Hepatocyte (in vitro differentiated cells): Measurements from ENCODE around the gene ALG12. TPM values are rescaled to one million over a fixed set of nuclear protein-coding genes. Genes with fewer than 3 reads are reported as not detected.

ENCODE experiments used
- DNase-seq: peaks from one replicate; pipeline ENCODE4 v3.0.0-alpha.2; 2016; ENCODE audit warnings: low spot score
- H2AFZ ChIP-seq: fragments of 200-600 bp; sonication (generic); 2 replicates; pipeline ENCODE4 v1.6.0; 2016; ENCODE audit warnings: antibody characterized with exemption, mild to moderate bottlenecking
- H3K27ac ChIP-seq: fragments of 200-600 bp; sonication (generic); 2 replicates; pipeline ENCODE4 v1.5.1; 2016; ENCODE audit warnings: mild to moderate bottlenecking
- H3K27me3 ChIP-seq: fragments of 200-600 bp; sonication (generic); 2 replicates; pipeline ENCODE4 v1.6.1; 2016
- H3K36me3 ChIP-seq: fragments of 200-600 bp; sonication (generic); replicated peaks from 2 replicates; pipeline ENCODE4 v1.5.1; 2016; ENCODE audit warnings: low read depth; ENCODE audit not compliant: insufficient read depth
- H3K4me1 ChIP-seq: fragments of 200-600 bp; sonication (generic); 2 replicates; pipeline ENCODE4 v1.5.1; 2016; ENCODE audit warnings: mild to moderate bottlenecking, moderate library complexity; ENCODE audit not compliant: insufficient read depth
- H3K4me2 ChIP-seq: fragments of 200-600 bp; sonication (generic); 2 replicates; pipeline ENCODE4 v1.6.0; 2016
- H3K4me3 ChIP-seq: fragments of 200-600 bp; sonication (generic); 2 replicates; pipeline ENCODE4 v1.5.1; 2016; ENCODE audit warnings: mild to moderate bottlenecking
- H3K79me2 ChIP-seq: fragments of 200-600 bp; sonication (generic); 2 replicates; pipeline ENCODE4 v1.6.0; 2017; ENCODE audit warnings: mild to moderate bottlenecking
- H3K9me2 ChIP-seq: fragments of 200-600 bp; sonication (generic); replicated peaks from 2 replicates; pipeline ENCODE4 v1.6.0; 2017; ENCODE audit warnings: mild to moderate bottlenecking; ENCODE audit not compliant: insufficient read depth
- H3K9me3 ChIP-seq: fragments of 200-600 bp; sonication (generic); 2 replicates; pipeline ENCODE4 v1.5.1; 2016; ENCODE audit warnings: low read depth, mild to moderate bottlenecking
- H4K20me1 ChIP-seq: fragments of 200-600 bp; sonication (generic); 2 replicates; pipeline ENCODE4 v1.6.0; 2016; ENCODE audit warnings: mild to moderate bottlenecking; ENCODE audit not compliant: insufficient read depth, poor library complexity, severe bottlenecking
- EZH2 ChIP-seq: fragments of 200-600 bp; sonication (generic); IDR thresholded peaks from 2 replicates; pipeline ENCODE4 v1.6.1; 2016; ENCODE audit warnings: antibody characterized with exemption, mild to moderate bottlenecking, borderline replicate concordance
- EZH2phosphoT487 ChIP-seq: fragments of 200-600 bp; sonication (generic); IDR thresholded peaks from one replicate; pipeline ENCODE4 v1.6.1; 2018; ENCODE audit warnings: antibody characterized with exemption, mild to moderate bottlenecking, low read depth, moderate library complexity; ENCODE audit not compliant: unreplicated experiment, severe bottlenecking
- WGBS: methylation state at CpG from one replicate; pipeline ENCODE4 v1.1.6; 2016; ENCODE audit warnings: low lambda C conversion rate; ENCODE audit errors: missing lambda C conversion rate; 5-methylcytosine and 5-hydroxymethylcytosine counted together
- polyA plus RNA-seq: library from polyadenylated mRNA; unstranded; fragments of >200 nt; fragmentation: Nextera tagmentation; extraction: Ambion mirVana; gene quantifications from 2 replicates; pipeline ENCODE4 v1.2.1, GENCODE V29; 2016
- total RNA-seq: library from RNA; depleted of rRNA; stranded (reverse); fragments of >200 nt; gene quantifications from 2 replicates; pipeline ENCODE4 v1.2.3, GENCODE V29; 2014
- TF ChIP-seq, protein P1 (sequence below): fragments of 200-600 bp; sonication (generic); IDR thresholded peaks from 2 replicates; pipeline ENCODE4 v1.5.1; 2016; ENCODE audit warnings: antibody characterized with exemption, mild to moderate bottlenecking; ENCODE audit not compliant: poor library complexity

Gene ALG12
- total and polyA plus RNA-seq, 2 experiments from 2014 or later = 30.8 to 69.6 TPM

DNA sequence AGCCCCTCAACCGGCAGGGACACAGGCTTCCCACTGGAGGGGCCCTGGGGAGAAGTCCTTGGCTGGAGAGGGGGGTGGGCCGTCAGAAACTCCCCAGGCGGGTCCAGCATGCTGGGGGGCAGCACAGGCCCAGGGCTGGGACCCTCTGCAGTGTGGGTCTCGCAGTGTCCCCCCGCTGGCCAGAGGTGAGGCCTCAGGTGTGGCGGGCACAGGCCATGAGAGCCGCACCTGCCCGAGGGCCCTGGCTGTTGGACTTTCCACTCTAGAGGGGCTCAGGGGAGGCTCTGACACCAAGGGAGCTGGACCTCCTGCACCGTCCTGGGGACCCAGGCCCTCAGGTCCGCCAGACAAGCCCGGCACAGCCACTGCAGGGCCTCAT lies 31.7 kb upstream of the ALG12 start:
- no peak for DNase-seq

DNA sequence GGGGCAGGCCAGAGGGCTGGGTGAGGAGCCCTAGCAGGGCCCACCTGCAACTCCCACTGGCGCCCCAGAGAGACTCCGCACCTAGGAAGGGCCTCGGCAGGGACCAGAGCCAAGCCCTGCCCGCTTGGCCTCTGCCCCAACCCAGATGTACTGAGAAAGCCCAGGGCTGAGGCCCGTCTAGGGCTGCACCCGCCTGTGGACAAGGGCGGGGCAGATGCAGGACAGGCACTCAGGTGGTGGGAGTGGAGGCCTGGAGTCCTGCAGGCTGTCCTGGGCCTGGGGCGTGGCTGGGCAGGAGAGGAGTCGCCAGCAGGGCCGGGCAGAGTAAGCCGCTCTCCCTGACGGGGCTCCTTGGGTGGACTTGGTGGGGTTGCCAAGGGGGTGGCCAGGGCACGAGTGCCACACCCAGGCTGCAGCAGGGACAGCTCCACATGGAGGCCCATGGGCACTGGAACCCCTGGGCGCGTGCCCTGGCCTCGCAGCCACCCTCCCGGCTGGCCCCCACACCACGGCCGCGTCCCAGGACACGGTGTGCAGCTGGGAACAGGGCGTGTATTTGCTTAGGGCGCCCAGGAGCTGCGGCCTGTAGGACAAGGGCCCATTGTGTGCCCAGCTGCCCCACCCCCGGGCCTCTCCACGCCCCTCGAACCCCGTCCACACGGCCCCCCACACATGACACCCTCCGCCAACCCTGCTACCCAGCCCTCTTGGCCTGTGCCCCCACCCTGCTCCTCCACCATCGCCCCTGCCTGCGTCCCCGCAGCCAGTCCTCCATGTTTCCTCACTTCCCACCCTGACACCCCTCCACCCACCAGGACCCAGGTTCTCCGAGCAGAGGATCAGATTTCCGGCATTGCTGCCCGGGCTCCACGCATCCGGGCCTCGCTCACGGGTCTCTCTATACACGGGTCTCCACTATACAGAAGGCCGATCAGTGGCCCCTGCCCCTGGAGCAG lies 31.0 kb upstream of the ALG12 start:
- Histone ChIP-seq H3K9me2 (no peaks in the 10 kb centered on the region), H3K4me3 (no peak overlapping the region), H3K9me3 (no peaks in the 10 kb centered on the region), H3K27me3 (no peaks in the 10 kb centered on the region), H3K4me2 (peak overlapping the region; percentile 65), H3K79me2 (no peaks in the 10 kb centered on the region), H3K4me1 (peaks cover 64% of the 10 kb centered on the region), H3K36me3 (no peaks in the 10 kb centered on the region), H2AFZ (no peak overlapping the region), H4K20me1 (no peaks in the 10 kb centered on the region), H3K27ac (peak overlapping the region; percentile 100)
- peak; percentile 84 for DNase-seq
- no peak for TF ChIP-seq EZH2phosphoT487
- TF ChIP-seq EZH2 = no peak
- 82% methylated on average over 28 of the region's 42 CpGs for WGBS

More for the DNA sequence above, 31.7 kb upstream of the ALG12 start:
- H3K4me1 ChIP-seq = peaks cover 66% of the 10 kb centered on the region
- peak overlapping the region; percentile 100 for H3K27ac ChIP-seq
- no peaks in the 10 kb centered on the region for H4K20me1 ChIP-seq
- 82% methylated on average over 10 of the region's 11 CpGs for WGBS
- H3K36me3 ChIP-seq = no peaks in the 10 kb centered on the region
- H2AFZ ChIP-seq = no peak overlapping the region
- H3K79me2 ChIP-seq = no peaks in the 10 kb centered on the region
- H3K4me3 ChIP-seq = no peak overlapping the region
- no peaks in the 10 kb centered on the region for H3K27me3 ChIP-seq
- no peak overlapping the region for H3K4me2 ChIP-seq
- TF ChIP-seq, protein P1, sequence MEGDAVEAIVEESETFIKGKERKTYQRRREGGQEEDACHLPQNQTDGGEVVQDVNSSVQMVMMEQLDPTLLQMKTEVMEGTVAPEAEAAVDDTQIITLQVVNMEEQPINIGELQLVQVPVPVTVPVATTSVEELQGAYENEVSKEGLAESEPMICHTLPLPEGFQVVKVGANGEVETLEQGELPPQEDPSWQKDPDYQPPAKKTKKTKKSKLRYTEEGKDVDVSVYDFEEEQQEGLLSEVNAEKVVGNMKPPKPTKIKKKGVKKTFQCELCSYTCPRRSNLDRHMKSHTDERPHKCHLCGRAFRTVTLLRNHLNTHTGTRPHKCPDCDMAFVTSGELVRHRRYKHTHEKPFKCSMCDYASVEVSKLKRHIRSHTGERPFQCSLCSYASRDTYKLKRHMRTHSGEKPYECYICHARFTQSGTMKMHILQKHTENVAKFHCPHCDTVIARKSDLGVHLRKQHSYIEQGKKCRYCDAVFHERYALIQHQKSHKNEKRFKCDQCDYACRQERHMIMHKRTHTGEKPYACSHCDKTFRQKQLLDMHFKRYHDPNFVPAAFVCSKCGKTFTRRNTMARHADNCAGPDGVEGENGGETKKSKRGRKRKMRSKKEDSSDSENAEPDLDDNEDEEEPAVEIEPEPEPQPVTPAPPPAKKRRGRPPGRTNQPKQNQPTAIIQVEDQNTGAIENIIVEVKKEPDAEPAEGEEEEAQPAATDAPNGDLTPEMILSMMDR = no peak
- no peak for TF ChIP-seq EZH2phosphoT487
- no peak for TF ChIP-seq EZH2
- H3K9me2 ChIP-seq = no peaks in the 10 kb centered on the region
- H3K9me3 ChIP-seq = no peaks in the 10 kb centered on the region

DNA sequence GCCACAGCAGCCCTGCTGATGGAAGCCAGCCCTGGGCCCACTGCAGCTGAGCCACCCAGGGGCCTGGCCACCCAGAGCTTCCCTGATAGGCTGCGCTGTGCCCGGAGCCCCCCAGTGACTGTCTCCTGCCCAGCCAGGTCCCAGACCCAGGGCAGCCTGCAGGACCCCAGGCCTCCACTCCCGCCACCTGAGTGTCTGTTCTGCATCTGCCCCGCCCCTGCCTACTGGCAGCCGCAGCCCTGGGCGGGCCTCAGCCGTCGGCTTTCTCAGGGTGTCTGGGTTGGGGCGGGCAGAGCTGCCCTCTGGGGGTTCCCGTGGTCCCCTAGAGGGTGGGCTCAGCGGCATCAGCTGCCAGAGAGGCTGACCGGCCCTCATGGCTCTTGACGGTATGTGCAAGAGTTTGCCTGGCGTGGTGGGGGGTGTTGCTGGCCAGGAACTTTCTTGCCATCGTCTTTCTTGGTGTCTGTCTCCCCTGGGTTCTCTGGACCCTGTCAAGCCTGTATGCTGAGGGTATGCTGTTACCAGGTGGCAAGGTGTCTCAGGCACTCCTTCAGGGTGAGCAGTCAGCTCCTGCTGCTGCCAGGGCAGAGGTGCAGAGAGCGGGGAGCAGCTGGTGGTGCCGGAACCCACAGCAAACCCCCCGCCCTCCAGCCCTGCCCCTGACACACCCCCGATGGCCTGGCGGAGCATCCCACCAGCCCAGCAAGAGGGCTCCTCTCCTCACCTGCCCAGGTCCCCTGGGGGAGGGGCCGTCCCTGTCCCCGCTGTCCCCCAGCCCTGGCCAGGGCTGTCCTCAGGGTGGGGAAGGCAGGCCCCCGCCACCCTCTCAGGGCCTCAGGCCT lies 30.1 kb upstream of the ALG12 start:
- Histone ChIP-seq H3K9me2 (no peaks in the 10 kb centered on the region), H3K9me3 (no peaks in the 10 kb centered on the region), H2AFZ (no peak overlapping the region), H3K4me3 (no peak overlapping the region), H3K4me2 (peak overlapping the region; percentile 65), H3K27ac (peak overlapping the region; percentile 100), H3K36me3 (no peaks in the 10 kb centered on the region), H3K27me3 (no peaks in the 10 kb centered on the region), H4K20me1 (no peaks in the 10 kb centered on the region), H3K79me2 (no peaks in the 10 kb centered on the region), H3K4me1 (peaks cover 64% of the 10 kb centered on the region)
- 78% methylated on average over 23 of the region's 23 CpGs for WGBS
- TF ChIP-seq, protein P1 = no peak
- no peak for TF ChIP-seq EZH2phosphoT487
- no peak for TF ChIP-seq EZH2
- no peak for DNase-seq
